ENCODE measurements around the gene NBDY. TPM values are rescaled to one million over a fixed set of nuclear protein-coding genes. Genes with fewer than 3 reads are reported as not detected.
A peak's percentile ranks its signal among the peaks of the same experiment; 100 is the strongest.

The NBDY gene
- total RNA-seq, 1 experiment from 2014 or later = 19.0 TPM

GRCh38 chrX:56785442-56785841, 56.4 kb downstream of the NBDY start:
- DNase-seq (ENCODE audit: low spot score) = no peak

- no peak for DNase-seq (ENCODE audit: low spot score)
Observed at GRCh38 chrX:56786889-56787733, 58.1 kb downstream of the NBDY start.

- DNase-seq (ENCODE audit: low spot score) = no peak
Observed at GRCh38 chrX:56787734-56788152, 58.7 kb downstream of the NBDY start.

- no peak for DNase-seq (ENCODE audit: low spot score)
Observed at GRCh38 chrX:56788229-56788628, 59.2 kb downstream of the NBDY start.

GRCh38 chrX:56788717-56789122, 59.7 kb downstream of the NBDY start:
- no peak for DNase-seq (ENCODE audit: low spot score)

- no peak for DNase-seq (ENCODE audit: low spot score)
Observed at GRCh38 chrX:56789518-56790070, 60.6 kb downstream of the NBDY start.

GRCh38 chrX:56790778-56791177, 61.7 kb downstream of the NBDY start:
- no peak for DNase-seq (ENCODE audit: low spot score)

- no peak for DNase-seq (ENCODE audit: low spot score)
Observed at GRCh38 chrX:56791456-56791855, 62.4 kb downstream of the NBDY start.

- DNase-seq (ENCODE audit: low spot score) = no peak
Observed at GRCh38 chrX:56792270-56793111, 63.4 kb downstream of the NBDY start.

GRCh38 chrX:56793112-56793430, 64.0 kb downstream of the NBDY start:
- DNase-seq (ENCODE audit: low spot score) = no peak

GRCh38 chrX:56793521-56794320, 64.7 kb downstream of the NBDY start:
- no peak for DNase-seq (ENCODE audit: low spot score)

GRCh38 chrX:56794404-56795230, 65.6 kb downstream of the NBDY start:
- DNase-seq (ENCODE audit: low spot score) = no peak

- DNase-seq (ENCODE audit: low spot score) = no peak
Observed at GRCh38 chrX:56795309-56795868, 66.3 kb downstream of the NBDY start.

GRCh38 chrX:56796641-56797395, 67.8 kb downstream of the NBDY start:
- no peak for DNase-seq (ENCODE audit: low spot score)

GRCh38 chrX:56797574-56798338, 68.7 kb downstream of the NBDY start:
- peak; percentile 25 for DNase-seq (ENCODE audit: low spot score)

- DNase-seq (ENCODE audit: low spot score) = no peak
Observed at GRCh38 chrX:56798339-56798711, 69.3 kb downstream of the NBDY start.

- no peak for DNase-seq (ENCODE audit: low spot score)
Observed at GRCh38 chrX:56798866-56799758, 70.1 kb downstream of the NBDY start.

GRCh38 chrX:56800307-56800706, 71.3 kb downstream of the NBDY start:
- no peak for DNase-seq (ENCODE audit: low spot score)
